ENCODE results near the gene NPEPPS.

- TF ChIP-seq CTCF (IDR thresholded peaks at IDR 0.05) (peak; percentile 19 to 34 (median 24)), POLR2AphosphoS5 (IDR thresholded peaks at IDR 0.05) (no peak)
Measured at GRCh38 chr17:47618410-47618809, 87.5 kb downstream of the NPEPPS start.
